Body of pancreas (tissue), 4 donors: ENCODE data around the gene ARID5A.

Experiments
- CTCF ChIP-seq, 7 experiments: fragments of 450-650 bp in 4 of 7; fragments of 200-600 bp in 3 of 7; sonication (generic) in 3 of 7; IDR thresholded peaks; one replicate each; pipeline ENCODE4 v1.5.1; 2016 to 2019; ENCODE audit warnings: antibody characterized with exemption in 7 of 7
- POLR2A ChIP-seq, 3 donors: fragments of 450-650 bp; IDR thresholded peaks; one replicate each; pipeline ENCODE4 v1.6.1; 2016; ENCODE audit warnings: antibody characterized with exemption in 3 of 3, mild to moderate bottlenecking in 2 of 3

GRCh38 chr2:96522304-96523203, 14.0 kb upstream of the ARID5A start:
- TF ChIP-seq CTCF (IDR thresholded peaks at IDR 0.05) (no peak), POLR2A (IDR thresholded peaks at IDR 0.05) (no peak)
